ENCODE data around the gene PPP1R11. TPM values are rescaled to one million over a fixed set of nuclear protein-coding genes. Genes with fewer than 3 reads are reported as not detected.

Gene PPP1R11
- total and polyA plus RNA-seq, 9 of the 15 experiments (the other 6 are each of a cell fraction or from before 2014, with no cell fraction given) = 17.8 to 94.8 (median 44.6) TPM

DNA sequence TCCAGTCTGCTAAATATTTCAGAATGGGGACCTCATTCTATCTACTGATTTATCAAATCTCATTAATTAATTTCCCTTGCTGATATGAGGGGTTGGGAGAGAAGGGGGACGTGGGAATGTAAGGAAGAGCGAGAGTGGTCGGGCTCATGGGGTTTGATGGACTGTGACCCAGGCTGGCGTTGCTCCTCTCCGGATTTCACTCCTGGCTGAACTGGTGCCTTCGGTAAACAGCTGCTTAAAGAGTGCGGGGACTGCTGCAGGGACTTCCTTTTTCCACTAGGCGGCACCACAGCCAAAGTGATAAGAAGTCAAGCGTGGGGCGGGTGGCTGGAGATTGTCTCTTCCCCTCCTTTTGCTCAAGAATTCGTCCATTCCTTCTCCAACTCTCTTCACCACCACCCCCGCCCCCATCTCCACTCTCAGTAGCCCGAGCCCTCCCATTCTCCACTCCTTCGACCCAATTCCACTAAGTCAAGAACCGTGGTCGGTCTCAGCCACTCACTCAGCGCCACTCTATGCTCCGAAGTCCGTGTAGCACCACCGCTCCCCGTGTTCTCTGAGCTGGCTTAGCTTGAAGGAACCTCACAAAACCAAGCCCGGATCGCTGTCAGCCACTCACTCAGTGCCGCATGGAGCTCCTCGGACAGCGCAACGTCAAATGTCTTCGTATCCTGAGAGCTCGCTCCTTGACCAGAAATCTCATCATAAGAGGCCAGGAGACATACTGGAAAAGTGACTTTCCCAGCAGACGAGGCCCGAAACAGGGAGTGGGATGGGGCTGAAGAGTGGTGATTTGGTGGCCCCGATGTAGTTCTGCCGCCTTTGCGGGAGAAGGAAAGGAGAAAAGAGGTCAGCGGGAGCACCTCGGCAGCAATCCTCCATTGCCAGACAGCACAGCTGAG is 36.2 kb downstream of the PPP1R11 start (continued):
- TF ChIP-seq TCFL5 (CRISPR knock-in tag; conservative IDR thresholded peaks at IDR 0.05) = no peak
- no peak; the same call in 1 of the 2 replicates for TF ChIP-seq SUPT5H (IDR thresholded peaks at IDR 0.05)
- TF ChIP-seq SMC3 (conservative IDR thresholded peaks at IDR 0.05; ENCODE audit: insufficient read depth, low read depth, low read length) = peak; percentile 84
- no peak for TF ChIP-seq ZNF24 (IDR thresholded peaks at IDR 0.05)
- TF ChIP-seq SMARCE1 (IDR thresholded peaks at IDR 0.05) = no peak
- no peak for TF ChIP-seq SAFB (IDR thresholded peaks at IDR 0.05; ENCODE audit: borderline replicate concordance, low read depth, low read length)
- TF ChIP-seq ETV1 (tag; conservative IDR thresholded peaks at IDR 0.05; ENCODE audit: low read depth) = peak; percentile 58
- no peak for TF ChIP-seq CCAR2 (IDR thresholded peaks at IDR 0.05; ENCODE audit: low read depth, low read length)
- TF ChIP-seq, protein P1, sequence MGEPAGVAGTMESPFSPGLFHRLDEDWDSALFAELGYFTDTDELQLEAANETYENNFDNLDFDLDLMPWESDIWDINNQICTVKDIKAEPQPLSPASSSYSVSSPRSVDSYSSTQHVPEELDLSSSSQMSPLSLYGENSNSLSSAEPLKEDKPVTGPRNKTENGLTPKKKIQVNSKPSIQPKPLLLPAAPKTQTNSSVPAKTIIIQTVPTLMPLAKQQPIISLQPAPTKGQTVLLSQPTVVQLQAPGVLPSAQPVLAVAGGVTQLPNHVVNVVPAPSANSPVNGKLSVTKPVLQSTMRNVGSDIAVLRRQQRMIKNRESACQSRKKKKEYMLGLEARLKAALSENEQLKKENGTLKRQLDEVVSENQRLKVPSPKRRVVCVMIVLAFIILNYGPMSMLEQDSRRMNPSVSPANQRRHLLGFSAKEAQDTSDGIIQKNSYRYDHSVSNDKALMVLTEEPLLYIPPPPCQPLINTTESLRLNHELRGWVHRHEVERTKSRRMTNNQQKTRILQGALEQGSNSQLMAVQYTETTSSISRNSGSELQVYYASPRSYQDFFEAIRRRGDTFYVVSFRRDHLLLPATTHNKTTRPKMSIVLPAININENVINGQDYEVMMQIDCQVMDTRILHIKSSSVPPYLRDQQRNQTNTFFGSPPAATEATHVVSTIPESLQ (CRISPR knock-in tag; IDR thresholded peaks at IDR 0.05) = no peak
- TF ChIP-seq MAFF (IDR thresholded peaks at IDR 0.05; ENCODE audit: low read length) = no peak
- no peak for TF ChIP-seq MBD2 (IDR thresholded peaks at IDR 0.05; ENCODE audit: borderline replicate concordance, low read depth)
- no peak for TF ChIP-seq POLR2B (IDR thresholded peaks at IDR 0.05; ENCODE audit: low read depth, partially characterized antibody)
- no peak for TF ChIP-seq NFRKB (IDR thresholded peaks at IDR 0.05; ENCODE audit: low read depth)
- no peak for TF ChIP-seq ATF1 (CRISPR knock-in tag; IDR thresholded peaks at IDR 0.05)
- TF ChIP-seq ATF1 (tag; IDR thresholded peaks at IDR 0.05) = no peak
- TF ChIP-seq GABPB1 (CRISPR knock-in tag; IDR thresholded peaks at IDR 0.05) = peak; percentile 87
- TF ChIP-seq XRCC3 (IDR thresholded peaks at IDR 0.05) = no peak
- TF ChIP-seq ZNF583 (CRISPR knock-in tag; IDR thresholded peaks at IDR 0.05) = no peak
- TF ChIP-seq EWSR1 (IDR thresholded peaks at IDR 0.05; ENCODE audit: borderline replicate concordance, low read depth, partially characterized antibody) = no peak
- no peak for TF ChIP-seq IFI16 (CRISPR knock-in tag; IDR thresholded peaks at IDR 0.05)
- 0 out of 4 replicates have a peak, but pooled peaks of 1 of the 2 experiments have one; percentile 54 for TF ChIP-seq KDM4B (IDR thresholded peaks at IDR 0.05; ENCODE audit: borderline replicate concordance in 2 of 2, low read depth in 1 of 2)
- no peak for TF ChIP-seq COPS2 (conservative IDR thresholded peaks at IDR 0.05)
- TF ChIP-seq, protein P2, sequence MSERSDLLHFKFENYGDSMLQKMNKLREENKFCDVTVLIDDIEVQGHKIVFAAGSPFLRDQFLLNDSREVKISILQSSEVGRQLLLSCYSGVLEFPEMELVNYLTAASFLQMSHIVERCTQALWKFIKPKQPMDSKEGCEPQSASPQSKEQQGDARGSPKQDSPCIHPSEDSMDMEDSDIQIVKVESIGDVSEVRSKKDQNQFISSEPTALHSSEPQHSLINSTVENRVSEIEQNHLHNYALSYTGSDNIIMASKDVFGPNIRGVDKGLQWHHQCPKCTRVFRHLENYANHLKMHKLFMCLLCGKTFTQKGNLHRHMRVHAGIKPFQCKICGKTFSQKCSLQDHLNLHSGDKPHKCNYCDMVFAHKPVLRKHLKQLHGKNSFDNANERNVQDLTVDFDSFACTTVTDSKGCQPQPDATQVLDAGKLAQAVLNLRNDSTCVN (CRISPR knock-in tag; IDR thresholded peaks at IDR 0.05) = peak; percentile 12; the same call in 1 of the 2 replicates
- no peak for TF ChIP-seq YBX1 (IDR thresholded peaks at IDR 0.05)
- TF ChIP-seq, protein P3, sequence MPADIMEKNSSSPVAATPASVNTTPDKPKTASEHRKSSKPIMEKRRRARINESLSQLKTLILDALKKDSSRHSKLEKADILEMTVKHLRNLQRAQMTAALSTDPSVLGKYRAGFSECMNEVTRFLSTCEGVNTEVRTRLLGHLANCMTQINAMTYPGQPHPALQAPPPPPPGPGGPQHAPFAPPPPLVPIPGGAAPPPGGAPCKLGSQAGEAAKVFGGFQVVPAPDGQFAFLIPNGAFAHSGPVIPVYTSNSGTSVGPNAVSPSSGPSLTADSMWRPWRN (IDR thresholded peaks at IDR 0.05; ENCODE audit: low read depth) = no peak
- no peak for TF ChIP-seq HNRNPUL1 (IDR thresholded peaks at IDR 0.05; ENCODE audit: low read length)
